MM.1S (cell line): ENCODE results near the gene GSTT4.

Experiments used
- DNase-seq: peaks from one replicate; pipeline ENCODE4 v3.0.0-alpha.2; 2015
- H2AFZ ChIP-seq: fragments of 300-600 bp; sonication (generic); 2 replicates; pipeline ENCODE4 v1.6.0; 2016; ENCODE audit warnings: antibody characterized with exemption, low read length
- H3F3A ChIP-seq: fragments of 300-600 bp; sonication (generic); 2 replicates; pipeline ENCODE4 v1.6.1; 2016; ENCODE audit warnings: mild to moderate bottlenecking, antibody characterized with exemption, low read length, moderate library complexity, mixed read lengths; ENCODE audit not compliant: insufficient read depth
- H3K27ac ChIP-seq: fragments of 300-600 bp; sonication (generic); 2 replicates; pipeline ENCODE4 v1.5.1; 2016; ENCODE audit warnings: mild to moderate bottlenecking, low read length
- H3K27me3 ChIP-seq: fragments of 300-600 bp; sonication (generic); replicated peaks from 2 replicates; pipeline ENCODE4 v1.6.0; 2016; ENCODE audit warnings: low read length; ENCODE audit not compliant: insufficient read depth
- H3K36me3 ChIP-seq: fragments of 300-600 bp; sonication (generic); replicated peaks from 2 replicates; pipeline ENCODE4 v1.6.1; 2016; ENCODE audit warnings: mild to moderate bottlenecking, low read length, mixed read lengths; ENCODE audit not compliant: insufficient read depth
- H3K4me1 ChIP-seq: fragments of 300-600 bp; sonication (generic); 2 replicates; pipeline ENCODE4 v1.6.1; 2016; ENCODE audit warnings: low read length, mixed read lengths
- H3K4me2 ChIP-seq: fragments of 300-600 bp; sonication (generic); 2 replicates; pipeline ENCODE4 v1.6.0; 2016; ENCODE audit warnings: low read depth, low read length
- H3K4me3 ChIP-seq: fragments of 300-600 bp; sonication (generic); 2 replicates; pipeline ENCODE4 v1.5.1; 2016; ENCODE audit warnings: low read length, mixed read lengths
- H3K79me2 ChIP-seq: fragments of 300-600 bp; sonication (generic); 2 replicates; pipeline ENCODE4 v1.6.1; 2016; ENCODE audit warnings: mixed run types, low read length, mixed read lengths
- H3K9ac ChIP-seq: fragments of 300-600 bp; sonication (generic); 2 replicates; pipeline ENCODE4 v1.6.1; 2016; ENCODE audit warnings: low read length, mixed read lengths
- H3K9me2 ChIP-seq: fragments of 300-600 bp; sonication (generic); replicated peaks from 2 replicates; pipeline ENCODE4 v1.6.1; 2016; ENCODE audit warnings: mild to moderate bottlenecking, low read length, mixed read lengths; ENCODE audit not compliant: insufficient read depth
- H3K9me3 ChIP-seq: fragments of 300-600 bp; sonication (generic); replicated peaks from 2 replicates; pipeline ENCODE4 v1.6.1; 2016; ENCODE audit warnings: mild to moderate bottlenecking, low read length, mixed read lengths; ENCODE audit not compliant: insufficient read depth
- H4K20me1 ChIP-seq: fragments of 300-600 bp; sonication (generic); 2 replicates; pipeline ENCODE4 v1.6.1; 2016; ENCODE audit warnings: mild to moderate bottlenecking, low read length, moderate library complexity, mixed read lengths; ENCODE audit not compliant: insufficient read depth
- EZH2 ChIP-seq: fragments of 300-600 bp; sonication (generic); optimal IDR thresholded peaks from 2 replicates; pipeline ENCODE3; 2017; ENCODE audit warnings: low read depth, mild to moderate bottlenecking, antibody characterized with exemption, low read length, mixed read lengths
- EZH2phosphoT487 ChIP-seq: fragments of 300-600 bp; sonication (generic); IDR thresholded peaks from 2 replicates; pipeline ENCODE4 v1.6.1; 2018; ENCODE audit warnings: antibody characterized with exemption, low read length
- TF ChIP-seq, protein P1 (sequence below): fragments of 300-600 bp; sonication (generic); IDR thresholded peaks from 2 replicates; pipeline ENCODE4 v1.5.1; 2016; ENCODE audit warnings: antibody characterized with exemption, low read length, mixed read lengths

Gene GSTT4

DNA sequence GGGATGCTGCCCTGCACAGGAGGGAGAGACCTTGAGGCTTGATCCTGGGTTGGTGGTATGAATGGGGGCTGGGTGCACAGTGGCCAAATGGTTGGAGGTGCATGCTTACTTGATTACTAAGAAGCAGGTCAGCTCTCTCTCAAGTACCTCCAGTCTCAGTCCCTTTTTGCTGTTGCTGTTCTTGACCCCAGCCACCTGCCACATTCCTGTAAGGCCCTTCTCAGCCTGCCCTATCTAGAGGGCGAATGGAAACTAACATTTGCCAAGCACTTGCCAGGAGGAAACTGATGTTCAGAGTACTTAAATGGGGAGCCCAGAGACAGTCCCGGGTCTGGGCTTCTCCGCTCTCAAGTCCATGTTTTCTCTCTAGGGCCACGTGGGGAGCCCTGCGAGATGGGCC, 45.8 kb upstream of the GSTT4 start:
- no peak for DNase-seq
- no peaks in the 10 kb centered on the region for H3K36me3 ChIP-seq

GRCh38 chr22:24049978-24050377, 44.7 kb upstream of the GSTT4 start:
- H3K36me3 ChIP-seq = no peaks in the 10 kb centered on the region

More for the DNA sequence above, 45.8 kb upstream of the GSTT4 start:
- H4K20me1 ChIP-seq = no peaks in the 10 kb centered on the region
- TF ChIP-seq EZH2 = no peak
- no peak for TF ChIP-seq EZH2phosphoT487
- TF ChIP-seq, protein P1, sequence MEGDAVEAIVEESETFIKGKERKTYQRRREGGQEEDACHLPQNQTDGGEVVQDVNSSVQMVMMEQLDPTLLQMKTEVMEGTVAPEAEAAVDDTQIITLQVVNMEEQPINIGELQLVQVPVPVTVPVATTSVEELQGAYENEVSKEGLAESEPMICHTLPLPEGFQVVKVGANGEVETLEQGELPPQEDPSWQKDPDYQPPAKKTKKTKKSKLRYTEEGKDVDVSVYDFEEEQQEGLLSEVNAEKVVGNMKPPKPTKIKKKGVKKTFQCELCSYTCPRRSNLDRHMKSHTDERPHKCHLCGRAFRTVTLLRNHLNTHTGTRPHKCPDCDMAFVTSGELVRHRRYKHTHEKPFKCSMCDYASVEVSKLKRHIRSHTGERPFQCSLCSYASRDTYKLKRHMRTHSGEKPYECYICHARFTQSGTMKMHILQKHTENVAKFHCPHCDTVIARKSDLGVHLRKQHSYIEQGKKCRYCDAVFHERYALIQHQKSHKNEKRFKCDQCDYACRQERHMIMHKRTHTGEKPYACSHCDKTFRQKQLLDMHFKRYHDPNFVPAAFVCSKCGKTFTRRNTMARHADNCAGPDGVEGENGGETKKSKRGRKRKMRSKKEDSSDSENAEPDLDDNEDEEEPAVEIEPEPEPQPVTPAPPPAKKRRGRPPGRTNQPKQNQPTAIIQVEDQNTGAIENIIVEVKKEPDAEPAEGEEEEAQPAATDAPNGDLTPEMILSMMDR = no peak
- no peak overlapping the region for H3K4me2 ChIP-seq
- no peaks in the 10 kb centered on the region for H3F3A ChIP-seq
- no peak overlapping the region for H2AFZ ChIP-seq
- H3K4me1 ChIP-seq = peaks cover 10% of the 10 kb centered on the region
- H3K27me3 ChIP-seq = no peaks in the 10 kb centered on the region
- H3K9ac ChIP-seq = no peak overlapping the region
- H3K4me3 ChIP-seq = no peak overlapping the region
- no peaks in the 10 kb centered on the region for H3K9me3 ChIP-seq
- no peak overlapping the region for H3K27ac ChIP-seq
- H3K79me2 ChIP-seq = no peaks in the 10 kb centered on the region
- no peaks in the 10 kb centered on the region for H3K9me2 ChIP-seq

GRCh38 chr22:24049211-24049610, 44.0 kb upstream of the GSTT4 start:
- Histone ChIP-seq H3K4me3 (no peak overlapping the region), H2AFZ (no peak overlapping the region), H3K9ac (no peak overlapping the region), H3K4me2 (no peak overlapping the region), H3F3A (no peaks in the 10 kb centered on the region), H3K9me3 (no peaks in the 10 kb centered on the region), H3K79me2 (no peaks in the 10 kb centered on the region), H4K20me1 (no peaks in the 10 kb centered on the region), H3K27me3 (no peaks in the 10 kb centered on the region), H3K9me2 (no peaks in the 10 kb centered on the region), H3K36me3 (no peaks in the 10 kb centered on the region), H3K27ac (no peak overlapping the region), H3K4me1 (peaks cover 7% of the 10 kb centered on the region)
- no peak for DNase-seq
- TF ChIP-seq, protein P1 = no peak
- TF ChIP-seq EZH2 = no peak
- no peak for TF ChIP-seq EZH2phosphoT487

More at GRCh38 chr22:24049978-24050377, 44.7 kb upstream of the GSTT4 start:
- Histone ChIP-seq H4K20me1 (no peaks in the 10 kb centered on the region), H3K4me2 (no peak overlapping the region), H2AFZ (no peak overlapping the region), H3K27me3 (no peaks in the 10 kb centered on the region), H3K79me2 (no peaks in the 10 kb centered on the region), H3K4me3 (no peak overlapping the region), H3K9ac (no peak overlapping the region), H3K27ac (no peak overlapping the region), H3K4me1 (peaks cover 10% of the 10 kb centered on the region), H3K9me2 (no peaks in the 10 kb centered on the region), H3F3A (no peaks in the 10 kb centered on the region), H3K9me3 (no peaks in the 10 kb centered on the region)
- DNase-seq = no peak
- TF ChIP-seq, protein P1 = no peak
- no peak for TF ChIP-seq EZH2phosphoT487
